ENCODE data around the gene EQTN.

DNA sequence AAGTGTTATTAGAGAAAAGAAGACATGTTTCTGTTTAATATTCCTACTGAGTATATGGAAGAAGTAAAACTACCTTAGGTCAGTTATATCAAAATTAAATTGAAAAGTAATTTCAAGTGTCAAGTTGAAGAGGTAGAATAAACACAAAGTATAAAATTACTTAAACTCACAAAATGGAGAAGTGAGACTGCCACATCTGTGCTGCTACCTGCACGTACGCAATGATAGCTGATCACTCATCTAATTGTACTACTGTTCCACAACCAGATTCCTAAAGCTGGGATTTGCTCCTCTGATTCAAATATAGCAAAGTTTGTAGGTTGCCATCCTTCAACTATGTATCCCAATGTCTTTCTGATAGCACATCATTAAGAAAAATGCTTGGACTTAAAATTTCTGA lies 24.8 kb downstream of the EQTN start:
- TF ChIP-seq POLR2AphosphoS5 (IDR thresholded peaks at IDR 0.05; ENCODE audit: borderline replicate concordance, low read depth, low read length) (no peak), EZH2 (IDR thresholded peaks at IDR 0.05) (no peak), FOXP2 (optimal IDR thresholded peaks at IDR 0.05; ENCODE audit: control extremely low read depth, extremely low read length, insufficient read depth) (no peak)

Data from SK-N-MC (cell line).